HG03432 (cell line): ENCODE measurements around the gene TAS1R2.

Experiments used
- ATAC-seq: cut with Tn5 transposase; IDR thresholded peaks from one replicate; pipeline ENCODE4 v1.9.1; 2021; ENCODE audit warnings: mild to moderate bottlenecking, moderate library complexity; ENCODE audit not compliant: unreplicated experiment

The TAS1R2 gene

DNA sequence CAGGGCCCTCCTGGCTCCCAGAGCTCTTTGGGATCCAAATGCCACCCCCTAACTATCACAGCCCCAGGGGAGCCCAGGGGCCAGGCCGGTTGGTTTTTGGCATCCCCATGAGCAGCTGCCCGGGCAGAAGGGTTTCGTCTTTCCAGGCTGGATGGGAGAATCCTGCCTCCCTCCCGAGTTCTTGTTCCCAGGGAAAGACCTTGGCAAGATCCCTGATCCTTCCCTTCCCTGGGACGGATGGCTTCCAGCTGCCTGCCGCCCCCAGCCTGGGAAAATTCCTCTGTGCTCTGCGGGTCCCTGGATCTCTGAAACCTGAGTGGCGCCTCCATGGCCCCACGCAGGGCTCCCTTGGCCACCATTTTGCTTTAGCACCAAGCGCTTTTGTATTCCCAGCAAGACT is 55.6 kb downstream of the TAS1R2 start:
- no peak for ATAC-seq

DNA sequence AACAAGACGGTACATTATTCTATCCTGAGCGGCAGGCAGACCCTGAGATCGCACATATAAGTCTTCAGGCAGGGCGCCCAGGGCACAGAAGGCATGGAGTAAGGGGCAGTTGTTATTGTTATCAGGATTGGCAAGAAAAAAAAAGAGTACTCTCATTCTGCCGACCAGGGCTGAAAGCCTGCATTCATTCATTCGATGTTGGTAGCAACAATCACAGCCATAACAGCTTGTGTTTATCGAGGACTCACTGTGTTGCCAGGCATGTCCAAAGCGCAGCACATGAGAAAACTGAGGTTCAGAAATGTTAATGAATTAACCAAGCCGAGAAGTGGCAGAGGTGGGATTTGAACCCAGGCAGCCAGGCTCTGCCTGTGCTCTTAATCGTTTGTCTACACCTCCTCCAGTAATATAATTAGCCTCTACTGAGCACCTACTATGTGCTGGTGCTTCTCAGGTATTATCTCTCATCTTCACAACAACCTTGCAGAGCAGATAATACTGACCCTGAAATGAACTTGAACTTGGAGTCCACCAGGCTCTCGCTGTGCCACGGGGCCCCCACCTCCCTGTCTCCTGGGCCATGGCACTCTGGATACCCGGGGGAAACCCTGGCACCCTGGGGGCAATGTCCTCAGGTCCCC is 56.2 kb downstream of the TAS1R2 start:
- no peak for ATAC-seq

DNA sequence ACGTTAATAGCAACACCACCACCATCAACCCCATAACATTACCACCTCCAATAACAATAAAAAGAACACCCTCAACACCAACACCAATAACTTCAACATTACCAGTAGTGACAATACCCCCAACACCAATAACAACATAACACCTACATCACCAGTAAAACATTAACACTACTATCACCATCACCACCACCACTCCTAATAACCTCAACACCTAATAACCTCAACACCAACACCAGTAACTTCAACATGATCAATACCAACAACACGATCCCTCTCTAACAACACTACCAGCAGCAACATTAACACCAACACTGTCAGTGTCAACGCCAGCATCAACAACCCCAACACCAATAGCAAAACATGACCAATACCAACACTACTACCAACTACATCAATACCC is 57.2 kb downstream of the TAS1R2 start:
- ATAC-seq: no peak

DNA sequence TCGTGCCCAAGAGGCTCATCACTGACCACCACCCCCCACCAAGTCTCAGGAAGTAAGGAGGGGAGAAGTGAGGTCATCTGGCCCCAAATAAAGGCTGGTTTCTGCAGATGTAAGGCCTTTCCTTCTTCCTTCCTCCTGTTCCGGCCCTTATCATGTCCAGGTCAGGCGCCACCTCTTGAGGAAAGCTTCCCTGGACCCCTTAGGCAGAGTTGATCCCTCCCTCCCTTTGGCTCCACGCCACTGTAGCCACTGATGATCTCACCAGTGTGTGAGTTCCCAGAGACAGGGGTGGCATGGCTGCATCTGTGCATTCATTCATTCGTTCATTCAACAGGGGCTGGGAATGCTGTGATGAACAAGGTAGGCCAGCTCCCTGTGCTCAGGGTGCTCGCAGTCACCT is 59.2 kb downstream of the TAS1R2 start:
- no peak for ATAC-seq

GRCh38 chr1:18799454-18799853 is 60.0 kb downstream of the TAS1R2 start:
- no peak for ATAC-seq

GRCh38 chr1:18798946-18799345 is 60.5 kb downstream of the TAS1R2 start:
- ATAC-seq: no peak

DNA sequence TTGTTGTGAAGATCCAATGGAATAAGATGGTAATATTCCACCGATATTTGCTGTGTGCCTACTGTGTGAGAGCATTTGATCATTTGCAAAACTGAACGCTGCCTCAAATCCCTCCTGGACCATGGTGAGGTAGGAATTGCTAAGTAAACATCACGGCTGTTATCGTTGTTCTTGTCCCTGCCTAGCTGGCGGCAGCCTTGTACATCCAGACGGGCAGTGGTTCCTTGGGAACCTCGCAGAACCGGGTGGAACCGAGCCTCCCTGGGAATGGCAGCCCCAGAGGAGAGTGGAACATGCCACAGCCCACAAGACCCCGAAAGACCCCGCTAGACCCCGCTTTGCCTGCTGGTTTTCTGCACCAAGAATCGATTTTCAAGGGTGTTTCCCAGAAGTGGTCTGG is 60.9 kb downstream of the TAS1R2 start:
- no peak for ATAC-seq

- no peak for ATAC-seq
These were observed 62.5 kb downstream of the TAS1R2 start for GRCh38 chr1:18796950-18797349.

DNA sequence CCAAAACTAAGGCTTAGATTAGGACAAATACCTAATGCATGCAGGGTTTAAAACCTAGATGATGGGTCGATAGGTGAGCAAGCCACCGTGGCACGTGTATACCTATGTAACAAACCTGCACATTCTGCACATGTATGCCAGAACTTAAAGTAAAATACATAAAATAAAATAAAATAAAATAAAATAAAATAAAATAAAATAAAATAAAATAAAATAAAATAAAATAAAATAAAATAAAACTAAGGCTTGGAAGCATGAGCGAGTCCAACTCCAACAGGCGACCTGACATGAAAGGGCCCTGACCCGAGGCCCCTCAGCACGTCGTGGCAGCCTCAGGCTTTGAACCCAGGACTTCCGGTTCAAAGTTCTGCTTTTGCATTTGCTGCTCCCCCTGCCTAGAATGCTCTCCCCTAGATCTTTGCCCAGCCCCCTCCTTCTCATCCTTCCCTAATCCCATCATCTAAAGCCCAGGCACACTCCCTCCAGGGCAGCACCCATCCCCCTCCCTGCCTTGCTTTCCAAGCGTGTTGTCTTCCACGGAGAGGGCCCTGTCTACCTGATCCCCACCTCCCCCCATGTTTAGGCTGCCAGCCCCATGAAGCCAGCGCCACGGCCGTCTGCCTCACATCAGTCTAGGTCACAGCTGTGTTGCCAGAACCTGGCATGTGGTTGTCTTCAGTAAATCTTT is 64.3 kb downstream of the TAS1R2 start:
- ATAC-seq: no peak

GRCh38 chr1:18794561-18794960 is 64.9 kb downstream of the TAS1R2 start:
- no peak for ATAC-seq

DNA sequence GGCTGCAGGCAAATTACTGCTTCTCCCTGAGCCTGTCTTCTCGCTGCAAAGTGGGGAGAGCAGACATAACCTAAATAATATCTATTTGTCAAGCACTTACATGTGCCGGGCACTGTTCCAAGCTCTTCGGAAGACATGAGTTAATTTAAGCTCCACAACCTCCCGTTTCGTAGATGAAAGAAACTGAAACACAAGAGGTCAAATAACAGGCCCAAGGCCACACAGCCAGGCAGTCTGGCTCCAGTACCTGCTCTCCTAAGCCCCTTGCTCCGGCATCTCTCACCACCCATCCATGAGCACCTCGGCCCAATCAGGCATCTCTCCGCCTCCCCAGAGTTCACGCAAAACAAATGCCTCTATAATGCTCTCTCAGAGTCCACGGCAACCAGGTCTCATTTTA is 65.4 kb downstream of the TAS1R2 start:
- ATAC-seq: no peak

DNA sequence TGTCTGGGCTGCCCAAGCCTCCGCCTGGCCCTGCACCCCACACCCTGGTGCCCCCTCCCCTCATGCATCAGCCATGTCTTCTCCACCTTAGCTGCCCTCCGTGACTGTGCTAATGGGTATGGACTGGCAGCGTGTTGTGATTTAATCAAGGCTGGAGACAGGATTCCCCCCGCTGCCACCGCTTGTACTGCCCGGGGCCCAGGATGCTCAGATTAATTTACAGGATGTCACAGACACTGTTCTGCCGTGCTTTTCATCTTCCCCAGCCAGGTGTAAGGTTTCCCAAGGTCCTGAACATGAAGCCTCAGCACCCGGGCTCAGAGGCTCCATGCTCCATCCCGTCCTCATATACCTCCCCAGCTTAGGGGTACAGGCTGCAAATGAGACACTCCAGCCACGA is 66.3 kb downstream of the TAS1R2 start:
- no peak for ATAC-seq

DNA sequence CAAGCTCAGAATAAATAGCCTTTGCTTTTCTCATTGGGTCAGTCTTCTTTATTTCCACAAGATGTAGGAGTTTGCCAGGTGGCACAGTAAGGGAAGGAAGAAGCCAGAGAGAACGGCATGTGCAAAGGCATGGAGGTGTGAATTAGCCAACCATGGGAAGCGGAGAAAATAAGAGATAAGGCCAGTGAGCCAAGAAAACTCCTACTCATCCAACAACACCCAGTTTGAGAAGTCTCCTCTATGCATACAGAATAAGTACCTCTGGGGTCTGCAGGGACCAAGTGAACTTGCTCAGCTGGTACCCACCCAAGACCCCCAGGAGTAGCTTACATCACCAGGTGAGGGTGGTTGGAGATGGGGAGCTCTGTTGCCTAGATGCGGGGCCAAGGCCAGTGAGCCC is 66.7 kb downstream of the TAS1R2 start:
- no peak for ATAC-seq
